HUES64 (cell line): Measurements from ENCODE around the gene ANGPTL8.

ENCODE experiments used
- H3K27ac ChIP-seq: 2 replicates; pipeline ENCODE4 v1.7.0; 2013; ENCODE audit warnings: low read depth, low read length, inconsistent platforms
- H3K27me3 ChIP-seq: 2 replicates; pipeline ENCODE4 v1.6.1; 2013; ENCODE audit warnings: mild to moderate bottlenecking, low read length; ENCODE audit not compliant: insufficient read depth
- H3K36me3 ChIP-seq: 2 replicates; pipeline ENCODE4 v1.6.1; 2013; ENCODE audit warnings: mild to moderate bottlenecking, low read length; ENCODE audit not compliant: insufficient read depth
- H3K4me1 ChIP-seq: 2 replicates; pipeline ENCODE4 v1.6.1; 2013; ENCODE audit warnings: mild to moderate bottlenecking, low read length, moderate library complexity; ENCODE audit not compliant: insufficient read depth
- H3K4me3 ChIP-seq: 2 replicates; pipeline ENCODE4 v1.5.1; 2013; ENCODE audit warnings: mild to moderate bottlenecking, low read length, moderate library complexity
- H3K9ac ChIP-seq: 2 replicates; pipeline ENCODE4 v1.6.1; 2013; ENCODE audit warnings: mild to moderate bottlenecking, low read depth, low read length
- H3K9me3 ChIP-seq: 2 replicates; pipeline ENCODE4 v1.6.1; 2013; ENCODE audit warnings: low read depth, low read length; ENCODE audit not compliant: insufficient read depth
- WGBS: fragments of 150-250, 120-280 bp; methylation state at CpG from one replicate; pipeline ENCODE4 v1.1.7; 2013; ENCODE audit warnings: missing lambda C conversion rate; 5-methylcytosine and 5-hydroxymethylcytosine counted together

ANGPTL8 gene

DNA sequence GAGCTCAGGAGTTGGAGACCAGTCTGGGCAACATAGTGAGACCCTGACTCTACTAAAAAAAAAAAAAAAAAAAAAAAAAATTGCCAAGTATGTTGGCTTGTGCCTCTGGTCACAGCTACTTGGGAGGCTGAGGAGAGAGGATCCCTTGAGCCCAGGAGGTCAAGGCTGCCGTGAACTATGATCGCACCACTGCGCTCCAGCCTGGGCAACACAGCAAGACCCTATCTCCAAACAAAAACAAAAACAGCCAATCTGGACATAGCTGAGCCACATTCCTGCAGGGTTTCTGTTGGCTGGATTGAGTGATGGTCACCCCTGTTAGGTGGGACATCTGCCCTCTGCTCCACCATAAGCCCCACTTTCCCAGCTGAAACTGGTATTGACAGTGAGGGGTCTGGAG, 13.6 kb upstream of the ANGPTL8 start:
- 93% methylated on average over 3 of the region's 3 CpGs for WGBS
- Histone ChIP-seq H3K4me1 (no peaks in the 10 kb centered on the region), H3K36me3 (peaks cover 36% of the 10 kb centered on the region), H3K9me3 (peaks cover 8% of the 10 kb centered on the region; the same call in 1 of the 2 replicates), H3K9ac (no peak overlapping the region), H3K27ac (no peak overlapping the region), H3K4me3 (no peak overlapping the region), H3K27me3 (no peaks in the 10 kb centered on the region)

DNA sequence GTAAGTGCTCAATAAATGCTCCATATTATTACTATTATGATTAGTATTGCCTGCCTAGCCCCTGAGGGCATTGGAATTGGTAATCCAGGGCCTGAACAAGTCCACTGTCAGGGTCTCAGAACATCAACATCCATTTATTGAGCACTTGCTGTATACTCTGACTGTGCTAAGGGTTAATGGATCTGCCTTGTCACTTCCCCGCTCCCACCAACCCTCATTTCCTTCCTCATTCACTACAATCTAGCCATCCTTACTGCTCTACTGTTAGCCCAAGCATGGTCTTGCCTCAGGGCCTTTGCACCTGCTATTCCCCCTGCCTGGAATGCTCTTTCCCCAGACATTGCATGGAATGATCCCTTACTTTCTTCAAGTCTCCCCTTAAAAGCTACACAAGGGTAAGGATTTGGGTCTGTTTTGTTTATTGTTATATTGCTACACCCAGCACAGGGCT, 12.7 kb upstream of the ANGPTL8 start:
- Histone ChIP-seq H3K4me1 (no peaks in the 10 kb centered on the region), H3K9me3 (no peaks in the 10 kb centered on the region), H3K9ac (no peak overlapping the region), H3K36me3 (peaks cover 28% of the 10 kb centered on the region), H3K27ac (no peak overlapping the region), H3K27me3 (no peaks in the 10 kb centered on the region), H3K4me3 (no peak overlapping the region)
- WGBS: 98% methylated on average over 1 of the region's 1 CpG

DNA sequence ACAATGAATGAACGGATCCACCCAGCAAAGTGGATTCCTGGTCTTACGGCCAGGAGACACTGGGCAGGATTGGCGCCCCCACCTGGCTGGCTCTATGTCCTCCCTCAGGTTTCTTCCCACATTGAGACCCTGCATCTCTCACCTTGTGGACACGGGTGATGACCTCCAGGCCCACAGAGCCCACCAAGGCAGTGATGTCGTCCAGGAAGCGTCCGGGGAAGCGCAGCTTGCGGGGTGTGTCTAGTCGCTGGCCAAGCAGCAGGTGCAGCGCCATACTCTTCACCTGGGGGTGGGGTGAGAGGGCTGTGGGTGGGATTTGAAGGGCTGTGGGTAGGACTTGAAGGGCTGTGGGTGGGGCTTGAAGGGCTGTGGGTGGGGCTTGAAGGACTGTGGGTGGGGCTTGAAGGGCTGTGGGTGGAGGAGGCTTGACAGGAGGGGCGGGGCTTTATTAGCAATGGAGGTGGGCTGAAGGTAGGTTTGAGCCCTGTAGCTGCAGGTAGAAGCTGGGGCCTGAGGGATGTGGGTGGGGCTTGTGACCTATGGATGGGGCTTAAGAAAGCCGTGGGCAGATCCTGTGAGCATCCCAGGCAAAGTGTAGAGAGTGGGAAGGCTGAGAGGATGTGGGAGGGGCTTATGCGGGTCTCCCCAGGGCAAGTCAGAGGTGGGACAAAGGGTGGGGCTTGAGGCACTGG, 12.1 kb upstream of the ANGPTL8 start:
- Histone ChIP-seq H3K27ac (no peak overlapping the region), H3K9me3 (no peaks in the 10 kb centered on the region), H3K4me3 (no peak overlapping the region), H3K27me3 (no peaks in the 10 kb centered on the region), H3K36me3 (peaks cover 28% of the 10 kb centered on the region), H3K4me1 (no peaks in the 10 kb centered on the region), H3K9ac (no peak overlapping the region)
- 86% methylated on average over 14 of the region's 14 CpGs for WGBS

DNA sequence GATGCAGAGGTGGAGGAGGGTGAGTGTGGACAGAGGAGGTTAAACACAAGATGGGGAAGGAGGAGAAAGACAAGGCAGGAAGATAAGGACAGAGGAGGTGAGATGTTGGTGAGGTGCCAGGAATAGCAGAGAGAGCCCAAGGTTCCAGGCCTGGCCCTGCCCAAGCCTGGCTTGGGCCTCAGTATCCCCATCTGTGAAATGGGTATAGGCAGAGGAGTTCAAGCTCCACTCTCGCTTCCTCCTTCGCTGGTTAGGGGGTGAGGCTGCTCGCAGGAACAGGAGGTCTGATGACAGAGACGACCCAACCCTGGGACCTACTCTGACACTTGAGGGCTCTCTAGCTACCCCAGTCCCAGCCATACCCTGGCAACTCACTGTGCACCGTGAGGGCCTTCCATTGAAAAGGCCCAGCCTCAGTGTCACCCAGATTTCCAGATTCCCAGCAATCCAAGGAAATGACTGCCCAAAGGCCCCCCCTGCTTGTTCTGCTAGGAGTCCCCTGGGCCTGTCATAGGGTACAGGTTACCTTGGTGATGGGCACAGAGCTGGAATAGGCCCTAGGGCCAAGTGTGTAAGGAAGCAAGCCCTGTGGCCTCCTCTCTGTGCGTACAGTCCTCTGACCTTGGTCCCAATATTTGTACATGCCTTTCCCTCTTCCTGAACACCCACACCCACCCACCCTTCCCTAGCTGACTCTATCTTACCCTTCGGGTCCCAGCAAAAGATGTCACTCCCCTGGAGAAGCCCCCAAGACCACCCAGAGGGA, 8.6 kb upstream of the ANGPTL8 start:
- Histone ChIP-seq H3K9ac (no peak overlapping the region), H3K27ac (no peak overlapping the region), H3K4me1 (no peaks in the 10 kb centered on the region), H3K9me3 (no peaks in the 10 kb centered on the region), H3K4me3 (no peak overlapping the region), H3K27me3 (no peaks in the 10 kb centered on the region), H3K36me3 (peaks cover 30% of the 10 kb centered on the region)
- WGBS: 94% methylated on average over 7 of the region's 7 CpGs

DNA sequence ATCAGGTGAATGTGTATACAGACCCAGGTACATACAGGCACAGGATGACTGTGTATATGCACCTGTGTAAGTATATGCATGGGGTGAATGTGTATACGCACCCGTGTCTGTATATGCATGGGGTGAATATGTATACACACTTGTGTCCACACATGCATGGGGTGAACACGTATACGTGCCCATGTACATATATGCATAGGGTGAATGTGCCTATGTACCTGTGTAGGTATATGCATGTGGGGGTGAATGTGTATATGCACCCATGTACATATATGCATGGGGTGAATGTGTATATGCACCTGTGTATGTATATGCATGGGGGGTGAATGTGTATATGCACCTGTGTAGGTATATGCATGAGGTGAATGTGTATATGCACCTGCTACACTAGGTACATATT, 6.9 kb upstream of the ANGPTL8 start:
- H3K4me1 ChIP-seq: no peaks in the 10 kb centered on the region
- H3K27me3 ChIP-seq: no peaks in the 10 kb centered on the region
- peaks cover 24% of the 10 kb centered on the region for H3K36me3 ChIP-seq
- no peak overlapping the region for H3K4me3 ChIP-seq
- no peak overlapping the region for H3K9ac ChIP-seq
- no peaks in the 10 kb centered on the region for H3K9me3 ChIP-seq
- 93% methylated on average over 4 of the region's 4 CpGs for WGBS
- no peak overlapping the region for H3K27ac ChIP-seq

DNA sequence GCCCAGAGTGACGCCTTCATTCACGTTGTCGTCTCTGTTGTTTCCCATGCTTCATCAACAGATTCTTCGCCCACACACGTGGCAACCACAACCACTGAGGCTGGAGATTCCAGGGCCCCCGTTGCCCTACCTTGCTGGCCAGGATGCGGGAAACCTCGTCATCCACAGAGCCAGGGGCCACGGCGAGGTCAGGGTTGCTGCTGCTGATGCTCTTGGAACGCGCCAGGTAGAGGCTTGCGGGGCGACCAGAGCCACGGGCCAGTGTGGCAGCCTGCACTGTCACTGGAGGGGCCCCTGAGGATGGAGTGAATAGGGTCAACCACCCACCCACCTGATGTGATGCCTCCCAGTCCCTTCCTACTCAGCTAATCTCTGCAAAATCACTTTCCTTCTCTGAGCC, 6.3 kb upstream of the ANGPTL8 start:
- H3K9me3 ChIP-seq: no peaks in the 10 kb centered on the region
- no peaks in the 10 kb centered on the region for H3K4me1 ChIP-seq

DNA sequence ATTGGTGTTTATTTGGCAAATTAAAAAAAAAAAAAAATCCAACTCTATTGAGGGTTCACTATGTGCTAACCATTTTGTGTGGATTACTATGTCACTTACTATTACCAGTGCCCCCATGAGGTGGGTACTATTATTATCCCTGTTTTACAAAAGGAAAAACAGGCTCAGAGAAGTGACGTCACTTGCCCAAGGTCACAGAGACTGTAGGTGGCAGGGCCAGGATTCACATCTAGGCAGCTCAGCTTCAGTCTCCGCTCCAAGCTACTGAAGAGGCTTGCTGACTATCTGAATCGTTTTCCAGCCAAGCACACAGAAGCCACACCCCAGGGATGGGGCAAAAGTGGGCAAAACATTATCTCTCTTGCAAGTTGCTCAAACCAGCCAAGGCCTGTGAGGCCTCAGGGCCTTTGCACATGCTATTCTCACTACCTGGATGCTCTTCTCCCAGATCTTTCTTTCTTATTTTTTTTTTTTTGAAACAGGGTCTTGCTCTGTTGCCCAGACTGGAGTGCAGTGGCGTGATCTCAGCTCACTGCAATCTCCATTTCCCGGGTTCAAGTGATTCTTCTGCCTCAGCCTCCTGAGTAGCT, 4.8 kb upstream of the ANGPTL8 start:
- WGBS: 91% methylated on average over 5 of the region's 5 CpGs
- no peak overlapping the region for H3K27ac ChIP-seq
- H3K9me3 ChIP-seq: no peaks in the 10 kb centered on the region
- H3K36me3 ChIP-seq: peaks cover 34% of the 10 kb centered on the region
- H3K4me1 ChIP-seq: no peaks in the 10 kb centered on the region
- H3K27me3 ChIP-seq: no peaks in the 10 kb centered on the region
- H3K9ac ChIP-seq: no peak overlapping the region
- no peak overlapping the region for H3K4me3 ChIP-seq

More for the DNA sequence above, 6.3 kb upstream of the ANGPTL8 start:
- no peak overlapping the region for H3K4me3 ChIP-seq
- 94% methylated on average over 15 of the region's 15 CpGs for WGBS
- H3K9ac ChIP-seq: no peak overlapping the region
- H3K27me3 ChIP-seq: no peaks in the 10 kb centered on the region
- no peak overlapping the region for H3K27ac ChIP-seq
- peaks cover 28% of the 10 kb centered on the region for H3K36me3 ChIP-seq

DNA sequence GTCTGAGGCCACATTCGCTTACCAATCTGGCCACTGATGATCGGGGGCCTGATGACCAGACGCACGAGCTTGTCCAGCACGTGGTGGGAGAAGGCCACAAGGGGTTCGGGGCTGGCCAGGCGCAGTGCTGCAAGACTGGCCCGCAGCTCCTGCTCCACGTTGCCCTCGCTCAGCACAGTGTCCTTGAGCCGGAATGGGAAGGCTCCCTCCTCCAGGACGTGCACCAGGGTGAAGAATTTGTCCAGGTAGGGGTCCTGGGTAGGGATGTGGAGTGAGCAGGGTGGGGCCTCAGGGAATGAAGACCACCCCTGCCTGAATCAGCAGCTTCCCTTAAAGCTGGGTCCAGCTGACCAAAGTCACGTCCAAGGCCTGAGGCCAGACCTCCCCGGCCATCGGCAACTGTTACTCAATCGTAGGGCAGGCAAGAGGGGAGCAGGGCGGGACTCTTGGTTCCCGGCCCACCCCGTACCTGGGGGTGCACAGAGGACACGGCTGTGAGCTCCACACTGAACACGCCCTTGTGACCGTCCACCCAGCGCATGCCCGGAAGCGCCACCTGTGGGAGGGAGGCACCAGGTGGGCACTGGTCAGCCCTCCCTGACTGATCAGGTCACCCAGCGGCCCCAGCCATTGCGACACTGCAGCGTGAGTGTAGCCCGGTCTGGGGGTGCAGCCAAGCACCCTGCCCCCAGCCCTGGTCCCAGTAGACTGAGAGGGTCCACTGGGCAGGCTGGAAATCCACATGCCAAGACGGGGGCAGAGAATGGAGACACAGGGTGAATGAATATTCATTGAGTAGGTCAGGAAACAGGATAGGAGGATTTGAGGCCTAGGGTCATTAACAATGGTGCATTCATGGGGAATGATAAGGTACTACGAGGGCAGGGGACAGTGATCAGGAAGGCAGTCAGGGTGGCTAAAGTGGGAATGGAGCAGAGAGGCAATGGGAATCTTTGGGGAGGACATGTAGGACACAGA, 2.8 kb upstream of the ANGPTL8 start:
- Histone ChIP-seq H3K36me3 (peaks cover 45% of the 10 kb centered on the region), H3K9ac (no peak overlapping the region), H3K4me1 (no peaks in the 10 kb centered on the region), H3K9me3 (no peaks in the 10 kb centered on the region), H3K27ac (no peak overlapping the region), H3K4me3 (no peak overlapping the region), H3K27me3 (no peaks in the 10 kb centered on the region)
- 94% methylated on average over 31 of the region's 31 CpGs for WGBS

DNA sequence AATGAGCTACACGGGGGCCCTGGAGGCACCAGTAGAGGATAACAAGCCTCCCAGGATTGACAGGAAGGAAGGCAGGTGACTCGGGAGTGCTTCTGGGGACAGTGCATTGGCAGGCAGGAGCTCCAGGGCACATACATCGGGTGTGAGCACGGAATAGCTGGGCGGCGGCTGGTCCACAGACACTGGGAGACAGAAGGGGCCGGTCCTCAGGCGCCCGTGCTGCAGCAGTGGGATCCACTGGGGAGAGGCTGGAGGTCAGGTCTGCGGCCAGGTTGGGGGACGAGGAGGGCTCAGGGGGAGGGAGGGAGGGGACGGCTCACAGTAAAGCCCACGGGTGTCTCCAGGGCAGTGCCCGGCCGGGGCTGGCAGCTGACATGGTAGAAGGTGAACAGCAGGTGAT, 2.1 kb upstream of the ANGPTL8 start:
- Histone ChIP-seq H3K4me1 (no peaks in the 10 kb centered on the region), H3K27ac (no peak overlapping the region), H3K36me3 (peaks cover 42% of the 10 kb centered on the region), H3K9me3 (no peaks in the 10 kb centered on the region), H3K9ac (no peak overlapping the region), H3K4me3 (no peak overlapping the region), H3K27me3 (no peaks in the 10 kb centered on the region)
- 87% methylated on average over 15 of the region's 15 CpGs for WGBS

DNA sequence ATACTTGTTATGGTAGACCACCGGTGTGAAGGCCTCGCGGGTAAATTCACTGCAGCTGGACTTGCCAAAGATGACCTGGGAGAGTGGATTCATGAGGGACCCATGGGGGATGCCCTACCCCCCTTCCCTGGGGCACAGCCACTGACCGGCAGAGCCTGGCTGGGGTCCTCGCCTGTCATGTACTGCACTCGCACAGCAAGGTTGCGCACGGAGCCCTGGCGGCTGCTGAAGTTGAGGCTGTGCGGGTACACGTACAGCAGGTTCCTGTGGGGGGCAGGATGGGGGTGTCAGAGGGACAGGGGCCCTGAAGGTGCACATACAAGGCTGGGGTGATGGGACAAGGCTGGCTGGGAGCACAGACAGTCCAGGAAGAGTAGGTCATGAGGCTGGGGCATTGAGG, 1.4 kb upstream of the ANGPTL8 start:
- WGBS: 95% methylated on average over 11 of the region's 11 CpGs
- H3K9me3 ChIP-seq: no peaks in the 10 kb centered on the region
- 0 out of 2 replicates have a peak, but pooled peaks cover 3% of the 10 kb centered on the region for H3K4me1 ChIP-seq
- no peak overlapping the region for H3K27ac ChIP-seq
- H3K4me3 ChIP-seq: no peak overlapping the region
- peaks cover 40% of the 10 kb centered on the region for H3K36me3 ChIP-seq
- no peaks in the 10 kb centered on the region for H3K27me3 ChIP-seq
- H3K9ac ChIP-seq: no peak overlapping the region
